ENCODE data around the gene GABARAPL1.
"Not testable (repeated sequence)": the region's sequence is repeated elsewhere in the genome, so short reads cannot be mapped to it uniquely, and the experiment has no call there.

GABARAPL1 gene

GRCh38 chr12:10223208-10223607 lies 10.5 kb downstream of the GABARAPL1 start:
- DNase-seq (ENCODE audit: extremely low read depth, low read depth) = no peak
- TF ChIP-seq CTCF (IDR thresholded peaks at IDR 0.05; ENCODE audit: low read depth, low read length) = no peak

GRCh38 chr12:10225426-10225825 lies 12.7 kb downstream of the GABARAPL1 start:
- DNase-seq (ENCODE audit: extremely low read depth, low read depth) = not testable (repeated sequence)

GRCh38 chr12:10226086-10226485 lies 13.4 kb downstream of the GABARAPL1 start:
- TF ChIP-seq CTCF (IDR thresholded peaks at IDR 0.05; ENCODE audit: low read depth, low read length) = no peak

GRCh38 chr12:10226731-10227130 lies 14.1 kb downstream of the GABARAPL1 start:
- DNase-seq (ENCODE audit: extremely low read depth, low read depth) = no peak
- no peak for TF ChIP-seq CTCF (IDR thresholded peaks at IDR 0.05; ENCODE audit: low read depth, low read length)

More at GRCh38 chr12:10226086-10226485, 13.4 kb downstream of the GABARAPL1 start:
- DNase-seq (ENCODE audit: extremely low read depth, low read depth) = no peak

GRCh38 chr12:10227648-10228047 lies 15.0 kb downstream of the GABARAPL1 start:
- no peak for TF ChIP-seq CTCF (IDR thresholded peaks at IDR 0.05; ENCODE audit: low read depth, low read length)
- no peak for DNase-seq (ENCODE audit: extremely low read depth, low read depth)

- no peak for DNase-seq (ENCODE audit: extremely low read depth, low read depth)
- no peak for TF ChIP-seq CTCF (IDR thresholded peaks at IDR 0.05; ENCODE audit: low read depth, low read length)
Observed at GRCh38 chr12:10234562-10234961, 21.9 kb downstream of the GABARAPL1 start.

GRCh38 chr12:10235761-10236631 lies 23.3 kb downstream of the GABARAPL1 start:
- TF ChIP-seq CTCF (IDR thresholded peaks at IDR 0.05; ENCODE audit: low read depth, low read length) = peak; percentile 86
- no peak for DNase-seq (ENCODE audit: extremely low read depth, low read depth)

GRCh38 chr12:10236720-10237119 lies 24.0 kb downstream of the GABARAPL1 start:
- DNase-seq (ENCODE audit: extremely low read depth, low read depth) = no peak
- no peak for TF ChIP-seq CTCF (IDR thresholded peaks at IDR 0.05; ENCODE audit: low read depth, low read length)

Measured in AG09319 (cell line).